IPS-18a (cell line): Measurements from ENCODE around the gene RALGPS2.

ENCODE experiments used
- H3K27ac ChIP-seq: one replicate; pipeline ENCODE4 v1.5.1; 2013; ENCODE audit warnings: low read length
- H3K27me3 ChIP-seq: one replicate; pipeline ENCODE4 v1.6.1; 2013; ENCODE audit warnings: mild to moderate bottlenecking, low read length; ENCODE audit not compliant: control insufficient read depth, insufficient read depth
- H3K36me3 ChIP-seq: one replicate; pipeline ENCODE4 v1.6.1; 2013; ENCODE audit warnings: low read depth, low read length; ENCODE audit not compliant: control insufficient read depth
- H3K4me1 ChIP-seq: one replicate; pipeline ENCODE4 v1.6.1; 2013; ENCODE audit warnings: low read depth, low read length; ENCODE audit not compliant: control insufficient read depth
- H3K4me3 ChIP-seq: one replicate; pipeline ENCODE4 v1.5.1; 2013; ENCODE audit warnings: low read length
- H3K9ac ChIP-seq: one replicate; pipeline ENCODE4 v1.6.1; 2013; ENCODE audit warnings: mild to moderate bottlenecking, low read length, moderate library complexity
- H3K9me3 ChIP-seq: one replicate; pipeline ENCODE4 v1.6.1; 2013; ENCODE audit warnings: low read depth, low read length; ENCODE audit not compliant: control insufficient read depth

The RALGPS2 gene

DNA sequence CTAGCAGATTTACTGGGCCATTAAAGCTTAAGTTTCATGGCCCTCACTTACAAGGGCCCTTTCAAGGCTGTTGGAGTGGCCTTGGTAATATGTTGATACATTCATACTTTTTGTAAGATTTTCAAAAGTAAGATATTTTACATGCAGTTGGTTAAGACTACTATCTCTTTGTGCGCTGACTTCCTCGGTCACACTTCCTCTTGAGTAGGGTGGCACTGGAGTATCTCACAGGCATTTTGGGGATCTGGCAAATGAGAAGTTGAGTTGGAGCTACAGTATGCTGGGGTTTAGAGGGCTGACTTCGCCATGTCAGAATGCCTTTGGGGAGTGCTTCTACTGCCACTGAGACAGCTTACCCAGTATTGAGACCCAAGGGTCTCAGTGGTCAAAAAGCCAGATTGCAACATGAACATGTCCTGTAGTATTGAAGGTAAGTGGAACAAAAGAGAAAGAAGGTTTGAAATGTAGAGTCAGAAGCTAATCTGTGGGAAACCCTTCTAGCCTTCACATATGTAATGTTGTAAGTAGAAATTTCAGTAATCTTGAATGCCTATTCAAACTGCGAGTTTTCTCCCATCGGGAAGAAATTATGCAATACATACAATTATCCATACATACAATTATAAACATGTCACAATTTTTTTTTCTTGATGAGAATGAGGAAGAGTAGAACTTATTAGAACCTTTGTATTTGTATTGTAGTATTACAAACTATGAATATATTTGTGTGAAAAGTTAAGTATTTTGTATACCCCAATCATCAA is 32.3 kb upstream of the RALGPS2 start:
- no peak overlapping the region for H3K27ac ChIP-seq
- no peaks in the 10 kb centered on the region for H3K9me3 ChIP-seq

DNA sequence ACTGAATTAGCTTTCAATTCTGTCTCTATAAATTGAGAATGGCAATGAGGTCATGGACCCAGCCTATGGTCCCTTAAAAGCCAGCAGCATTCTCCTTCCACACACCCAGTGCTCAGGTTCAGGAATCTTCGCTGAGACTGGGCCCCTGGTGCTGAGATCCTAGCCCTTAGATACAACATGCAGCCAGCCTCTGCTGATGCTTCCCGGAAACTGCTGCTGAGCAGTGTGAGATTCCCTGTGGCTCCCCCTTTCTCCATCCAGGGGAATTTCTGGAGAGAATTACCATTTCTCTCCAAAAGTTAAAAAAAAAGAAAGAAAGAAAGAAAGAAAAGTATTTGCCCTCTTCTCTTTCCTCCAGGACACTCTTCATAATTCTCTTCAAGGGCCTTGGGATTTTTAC is 31.7 kb upstream of the RALGPS2 start:
- Histone ChIP-seq H3K9me3 (no peaks in the 10 kb centered on the region), H3K4me1 (peaks cover 6% of the 10 kb centered on the region), H3K4me3 (no peak overlapping the region), H3K27me3 (no peaks in the 10 kb centered on the region), H3K9ac (no peak overlapping the region), H3K36me3 (no peaks in the 10 kb centered on the region), H3K27ac (no peak overlapping the region)

More for the DNA sequence above, 32.3 kb upstream of the RALGPS2 start:
- Histone ChIP-seq H3K9ac (no peak overlapping the region), H3K27me3 (no peaks in the 10 kb centered on the region), H3K36me3 (no peaks in the 10 kb centered on the region), H3K4me1 (peaks cover 6% of the 10 kb centered on the region), H3K4me3 (no peak overlapping the region)

DNA sequence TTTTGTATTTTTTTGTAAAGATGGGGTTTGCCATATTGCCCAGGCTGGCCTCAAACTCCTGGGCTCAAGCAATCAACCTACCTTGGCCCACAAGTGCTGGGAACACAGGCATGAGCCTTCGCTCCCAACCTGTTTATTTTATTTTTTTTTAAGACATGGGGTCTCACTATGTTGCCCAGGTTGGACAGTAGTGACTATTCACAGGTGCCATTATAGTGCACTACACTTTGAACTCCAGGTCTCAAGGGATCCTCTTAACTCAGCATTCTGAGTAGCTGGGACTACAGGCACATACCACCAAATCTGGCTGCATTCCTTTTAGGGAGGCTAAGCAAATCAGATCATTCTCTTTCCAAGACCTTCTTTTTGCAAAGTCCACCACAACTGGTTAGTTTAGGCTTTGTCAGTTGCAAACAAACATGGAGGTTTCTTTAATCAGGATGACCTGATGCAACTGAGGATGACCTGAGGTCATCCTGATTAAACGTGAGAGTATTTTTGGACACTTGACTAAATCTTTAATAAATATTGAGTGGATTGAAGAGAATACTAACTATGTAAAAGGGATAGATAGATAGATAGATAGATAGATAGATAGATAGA is 30.0 kb upstream of the RALGPS2 start:
- H3K27ac ChIP-seq, result no peak overlapping the region
- no peaks in the 10 kb centered on the region for H3K9me3 ChIP-seq
- H3K4me3 ChIP-seq, result no peak overlapping the region
- H3K4me1 ChIP-seq, result peaks cover 6% of the 10 kb centered on the region
- no peak overlapping the region for H3K9ac ChIP-seq
- no peaks in the 10 kb centered on the region for H3K27me3 ChIP-seq
- H3K36me3 ChIP-seq, result no peaks in the 10 kb centered on the region

- Histone ChIP-seq H3K36me3 (no peaks in the 10 kb centered on the region), H3K27ac (no peak overlapping the region), H3K9me3 (no peaks in the 10 kb centered on the region), H3K4me1 (no peaks in the 10 kb centered on the region), H3K27me3 (no peaks in the 10 kb centered on the region), H3K9ac (no peak overlapping the region), H3K4me3 (no peak overlapping the region)
Observed at GRCh38 chr1:178702146-178702545, 22.9 kb upstream of the RALGPS2 start.

DNA sequence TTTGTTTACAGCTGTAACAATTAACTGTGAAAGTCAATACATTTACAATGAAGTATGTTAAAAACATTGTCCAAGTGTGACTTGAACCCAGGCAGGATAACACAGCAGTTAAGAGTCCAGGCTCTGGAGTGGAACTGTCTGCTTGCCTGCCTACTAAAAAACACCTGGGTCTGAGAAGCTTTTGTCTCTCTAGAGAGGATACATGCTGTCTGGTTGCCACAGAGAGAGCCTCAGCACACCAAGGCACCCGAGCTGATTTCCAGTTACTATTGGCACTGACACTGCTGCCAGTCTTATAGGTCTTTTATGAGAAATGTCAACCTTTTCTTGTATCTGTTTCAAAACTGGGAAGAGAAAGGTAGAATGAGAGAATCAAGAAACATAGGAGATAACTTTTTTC is 20.2 kb upstream of the RALGPS2 start:
- Histone ChIP-seq H3K9me3 (no peaks in the 10 kb centered on the region), H3K4me3 (no peak overlapping the region), H3K27me3 (no peaks in the 10 kb centered on the region), H3K27ac (no peak overlapping the region), H3K36me3 (no peaks in the 10 kb centered on the region), H3K9ac (no peak overlapping the region), H3K4me1 (no peaks in the 10 kb centered on the region)

DNA sequence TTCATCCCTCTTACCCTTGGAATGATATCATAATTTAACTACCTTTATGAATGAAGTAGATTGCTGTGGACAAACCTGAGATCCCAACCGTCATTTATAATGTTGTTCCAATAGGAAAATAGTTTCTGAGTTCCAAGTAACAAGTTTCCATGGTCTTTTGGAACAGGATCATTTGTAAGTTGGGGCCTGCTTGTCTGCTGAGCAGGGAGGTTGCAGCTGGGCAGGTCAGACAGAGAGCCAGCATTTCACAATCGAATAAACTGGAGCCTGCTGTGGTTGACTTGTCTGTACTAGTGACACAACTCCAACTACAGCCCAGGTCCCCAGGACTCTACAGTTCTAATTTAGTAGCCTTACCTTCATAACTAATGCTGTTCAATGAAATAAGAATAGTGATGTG is 18.6 kb upstream of the RALGPS2 start:
- H3K9me3 ChIP-seq, result no peaks in the 10 kb centered on the region
- H3K4me1 ChIP-seq, result no peaks in the 10 kb centered on the region
- no peak overlapping the region for H3K27ac ChIP-seq

DNA sequence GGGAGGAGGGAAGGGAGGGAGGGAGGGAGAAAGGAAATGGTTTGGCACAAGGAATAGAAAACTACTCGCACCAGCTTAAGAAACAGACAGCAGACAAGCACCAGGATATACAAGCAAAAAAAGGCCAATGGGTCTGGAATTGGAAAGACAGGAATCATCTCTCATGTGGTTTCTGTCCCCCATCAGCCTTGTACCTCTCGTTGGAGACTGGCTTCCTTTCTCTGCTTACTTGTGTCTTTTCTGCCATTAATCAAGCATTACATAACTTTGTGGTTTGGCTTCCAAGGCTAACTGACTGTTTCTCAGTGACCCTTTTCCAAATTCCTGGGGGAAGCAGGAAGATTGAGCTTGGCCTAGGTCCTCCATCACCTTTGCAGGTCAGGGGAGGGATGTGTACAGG is 11.8 kb upstream of the RALGPS2 start:
- Histone ChIP-seq H3K9me3 (no peaks in the 10 kb centered on the region), H3K27me3 (no peaks in the 10 kb centered on the region), H3K36me3 (no peaks in the 10 kb centered on the region), H3K27ac (no peak overlapping the region), H3K4me1 (no peaks in the 10 kb centered on the region), H3K4me3 (no peak overlapping the region), H3K9ac (no peak overlapping the region)

More for the DNA sequence above, 18.6 kb upstream of the RALGPS2 start:
- no peak overlapping the region for H3K9ac ChIP-seq
- H3K4me3 ChIP-seq, result no peak overlapping the region
- H3K36me3 ChIP-seq, result no peaks in the 10 kb centered on the region
- no peaks in the 10 kb centered on the region for H3K27me3 ChIP-seq

- H3K4me1 ChIP-seq, result peaks cover 3% of the 10 kb centered on the region
- H3K27ac ChIP-seq, result no peak overlapping the region
- no peaks in the 10 kb centered on the region for H3K36me3 ChIP-seq
- no peaks in the 10 kb centered on the region for H3K27me3 ChIP-seq
- H3K9me3 ChIP-seq, result no peaks in the 10 kb centered on the region
- H3K9ac ChIP-seq, result no peak overlapping the region
- H3K4me3 ChIP-seq, result no peak overlapping the region
Observed at GRCh38 chr1:178714453-178714852, 10.6 kb upstream of the RALGPS2 start.

GRCh38 chr1:178716111-178716510 is 8.9 kb upstream of the RALGPS2 start:
- Histone ChIP-seq H3K4me1 (peaks cover 5% of the 10 kb centered on the region), H3K27me3 (no peaks in the 10 kb centered on the region), H3K36me3 (no peaks in the 10 kb centered on the region), H3K9me3 (no peaks in the 10 kb centered on the region), H3K27ac (no peak overlapping the region), H3K9ac (no peak overlapping the region), H3K4me3 (no peak overlapping the region)

DNA sequence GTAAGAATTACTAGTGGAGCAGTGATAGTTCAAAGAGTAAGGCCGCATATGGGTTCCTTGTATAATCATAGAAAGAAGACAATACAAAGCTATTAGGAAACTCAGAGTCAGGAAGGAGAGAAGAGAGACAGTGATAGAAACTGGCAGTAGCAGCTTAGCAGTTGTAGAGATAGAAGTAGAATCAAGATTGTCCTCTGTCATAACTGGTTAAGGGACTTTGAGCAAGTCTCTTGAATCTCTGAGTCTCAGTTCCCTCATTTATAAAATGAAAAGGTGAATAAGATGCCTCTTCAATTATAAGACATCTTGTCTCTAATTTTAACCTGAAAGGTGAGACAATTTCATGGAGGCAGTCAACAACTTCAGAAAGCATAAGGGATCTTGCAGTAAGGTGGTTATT is 6.5 kb upstream of the RALGPS2 start:
- Histone ChIP-seq H3K4me1 (peaks cover 5% of the 10 kb centered on the region), H3K9me3 (no peaks in the 10 kb centered on the region), H3K27me3 (peaks cover 3% of the 10 kb centered on the region), H3K4me3 (no peak overlapping the region), H3K9ac (no peak overlapping the region), H3K36me3 (no peaks in the 10 kb centered on the region), H3K27ac (no peak overlapping the region)

GRCh38 chr1:178723546-178723945 is 1.5 kb upstream of the RALGPS2 start:
- Histone ChIP-seq H3K9me3 (no peaks in the 10 kb centered on the region), H3K36me3 (no peaks in the 10 kb centered on the region), H3K4me1 (peaks cover 27% of the 10 kb centered on the region), H3K9ac (no peak overlapping the region), H3K27ac (no peak overlapping the region), H3K27me3 (peaks cover 10% of the 10 kb centered on the region), H3K4me3 (no peak overlapping the region)

- Histone ChIP-seq H3K4me3 (peak overlapping the region; percentile 97), H3K4me1 (peaks cover 25% of the 10 kb centered on the region), H3K36me3 (no peaks in the 10 kb centered on the region), H3K27me3 (peaks cover 10% of the 10 kb centered on the region), H3K9ac (peak overlapping the region; percentile 83), H3K9me3 (no peaks in the 10 kb centered on the region), H3K27ac (no peak overlapping the region)
Observed at GRCh38 chr1:178724376-178724727, 692 bp upstream of the RALGPS2 start.
